Fibroblast of villous mesenchyme (primary cell): ENCODE data around the gene PTPRK. TPM values are rescaled to one million over a fixed set of nuclear protein-coding genes. Genes with fewer than 3 reads are reported as not detected.
A peak's percentile ranks its signal among the peaks of the same experiment; 100 is the strongest.

Experiments used
- DNase-seq: peaks from one replicate; pipeline ENCODE4 v3.0.0-alpha.2; 2010; ENCODE audit warnings: low read depth
- H3K4me3 ChIP-seq: 2 replicates; pipeline ENCODE4 v1.5.1; 2011; ENCODE audit warnings: low read depth, mild to moderate bottlenecking, low read length
- total RNA-seq: library from RNA; depleted of rRNA; stranded (reverse); fragments of >200 nt; gene quantifications from 2 replicates; pipeline ENCODE4 v1.2.3, GENCODE V29; 2012
- TF ChIP-seq, protein P1 (sequence below): IDR thresholded peaks from 2 replicates; pipeline ENCODE4 v1.5.1; 2012; ENCODE audit warnings: low read depth, mild to moderate bottlenecking, low read length; ENCODE audit not compliant: insufficient read depth

The PTPRK gene
- total RNA-seq, 1 donor, result 70.0 TPM

DNA sequence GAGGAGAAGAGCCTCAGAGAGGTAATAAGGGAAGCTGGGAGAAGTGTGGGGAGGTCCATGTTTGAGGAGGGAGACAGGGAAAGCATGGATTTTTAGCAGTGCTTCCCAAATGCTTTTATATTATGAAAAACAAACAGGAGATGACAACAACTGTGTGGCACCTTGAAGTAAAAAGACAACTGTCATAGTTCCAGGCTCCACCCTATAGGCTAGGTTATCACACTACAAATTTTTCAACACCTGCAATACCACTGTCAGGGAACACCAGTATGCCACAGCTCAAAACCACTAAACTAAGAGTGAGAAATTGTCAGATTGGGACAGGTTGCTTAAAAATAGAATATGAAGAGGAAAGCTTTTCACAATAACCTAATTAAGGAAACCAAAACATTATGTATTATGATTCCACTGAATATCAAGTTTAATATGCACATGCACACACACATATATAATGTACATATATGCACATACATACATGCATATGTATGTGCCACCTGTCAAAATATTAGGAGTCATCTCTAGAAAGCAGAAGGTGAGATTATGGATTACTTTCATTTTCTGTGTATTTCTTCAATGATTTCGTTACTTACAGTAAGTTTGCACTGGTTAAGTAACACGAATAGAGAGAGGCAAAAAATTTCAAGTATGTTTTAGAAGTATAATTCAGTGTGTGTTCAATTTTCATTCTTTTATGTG, 261.2 kb downstream of the PTPRK start:
- no peak for DNase-seq
- TF ChIP-seq, protein P1, sequence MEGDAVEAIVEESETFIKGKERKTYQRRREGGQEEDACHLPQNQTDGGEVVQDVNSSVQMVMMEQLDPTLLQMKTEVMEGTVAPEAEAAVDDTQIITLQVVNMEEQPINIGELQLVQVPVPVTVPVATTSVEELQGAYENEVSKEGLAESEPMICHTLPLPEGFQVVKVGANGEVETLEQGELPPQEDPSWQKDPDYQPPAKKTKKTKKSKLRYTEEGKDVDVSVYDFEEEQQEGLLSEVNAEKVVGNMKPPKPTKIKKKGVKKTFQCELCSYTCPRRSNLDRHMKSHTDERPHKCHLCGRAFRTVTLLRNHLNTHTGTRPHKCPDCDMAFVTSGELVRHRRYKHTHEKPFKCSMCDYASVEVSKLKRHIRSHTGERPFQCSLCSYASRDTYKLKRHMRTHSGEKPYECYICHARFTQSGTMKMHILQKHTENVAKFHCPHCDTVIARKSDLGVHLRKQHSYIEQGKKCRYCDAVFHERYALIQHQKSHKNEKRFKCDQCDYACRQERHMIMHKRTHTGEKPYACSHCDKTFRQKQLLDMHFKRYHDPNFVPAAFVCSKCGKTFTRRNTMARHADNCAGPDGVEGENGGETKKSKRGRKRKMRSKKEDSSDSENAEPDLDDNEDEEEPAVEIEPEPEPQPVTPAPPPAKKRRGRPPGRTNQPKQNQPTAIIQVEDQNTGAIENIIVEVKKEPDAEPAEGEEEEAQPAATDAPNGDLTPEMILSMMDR, result no peak
- peak overlapping the region; percentile 22 for H3K4me3 ChIP-seq

DNA sequence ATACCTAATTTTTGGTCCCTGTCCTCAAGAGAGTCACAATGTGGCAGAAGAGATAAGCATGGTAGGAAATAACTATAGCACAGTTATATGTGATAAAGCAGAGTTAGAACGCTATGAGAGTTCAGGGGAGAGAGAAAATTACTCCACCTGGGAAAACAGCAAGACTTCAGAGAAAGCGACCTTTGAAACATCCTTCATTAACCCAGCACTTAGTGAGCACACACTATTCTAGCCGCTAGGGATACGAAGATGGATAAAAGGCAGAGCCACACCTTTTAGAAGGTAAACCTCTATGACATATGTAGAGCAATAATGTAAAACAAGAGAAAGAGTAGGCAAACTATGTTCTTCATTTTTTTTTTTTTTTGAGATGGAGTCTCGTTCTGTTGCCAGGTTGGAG, 264.3 kb downstream of the PTPRK start:
- H3K4me3 ChIP-seq, result no peak overlapping the region
- TF ChIP-seq, protein P1, result no peak
- DNase-seq, result no peak

DNA sequence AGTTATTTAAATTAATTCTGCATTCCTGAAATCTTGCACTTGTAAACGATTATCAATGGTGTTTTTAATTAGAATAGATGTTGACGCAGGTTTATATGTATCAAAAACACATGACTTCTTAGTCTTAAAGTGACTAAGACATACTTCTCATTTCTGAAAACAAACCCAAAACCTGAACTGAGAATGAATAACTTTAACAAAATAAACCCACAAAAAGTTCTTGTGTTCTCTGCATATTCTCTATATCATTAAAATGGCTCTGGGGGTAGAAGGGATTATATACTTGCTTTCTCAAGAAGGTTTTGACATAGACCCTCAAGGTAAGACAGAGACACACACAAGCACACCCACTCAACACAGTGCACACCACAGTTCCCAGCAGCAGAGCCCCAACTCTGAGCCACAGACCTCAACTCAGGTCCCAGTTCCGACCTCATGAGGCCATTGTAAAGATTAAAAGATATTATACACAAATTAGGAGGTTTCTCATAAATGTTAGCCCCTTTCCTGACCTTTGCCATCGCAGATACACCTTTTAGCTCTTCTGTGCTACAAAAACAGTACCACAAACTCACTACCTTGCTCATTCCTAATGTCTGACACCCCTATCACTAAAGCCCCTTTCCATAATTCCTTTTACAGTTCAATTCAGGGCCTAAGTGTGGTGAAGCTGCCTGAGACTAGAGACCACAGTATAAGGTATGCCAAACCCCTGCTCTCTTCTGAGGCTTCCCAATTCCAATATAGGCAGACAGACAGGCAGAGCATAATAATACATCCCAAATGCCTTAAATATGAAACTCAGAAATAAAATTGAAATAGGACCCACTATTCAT, 267.8 kb downstream of the PTPRK start:
- TF ChIP-seq, protein P1, result no peak
- no peak overlapping the region for H3K4me3 ChIP-seq
- no peak for DNase-seq

DNA sequence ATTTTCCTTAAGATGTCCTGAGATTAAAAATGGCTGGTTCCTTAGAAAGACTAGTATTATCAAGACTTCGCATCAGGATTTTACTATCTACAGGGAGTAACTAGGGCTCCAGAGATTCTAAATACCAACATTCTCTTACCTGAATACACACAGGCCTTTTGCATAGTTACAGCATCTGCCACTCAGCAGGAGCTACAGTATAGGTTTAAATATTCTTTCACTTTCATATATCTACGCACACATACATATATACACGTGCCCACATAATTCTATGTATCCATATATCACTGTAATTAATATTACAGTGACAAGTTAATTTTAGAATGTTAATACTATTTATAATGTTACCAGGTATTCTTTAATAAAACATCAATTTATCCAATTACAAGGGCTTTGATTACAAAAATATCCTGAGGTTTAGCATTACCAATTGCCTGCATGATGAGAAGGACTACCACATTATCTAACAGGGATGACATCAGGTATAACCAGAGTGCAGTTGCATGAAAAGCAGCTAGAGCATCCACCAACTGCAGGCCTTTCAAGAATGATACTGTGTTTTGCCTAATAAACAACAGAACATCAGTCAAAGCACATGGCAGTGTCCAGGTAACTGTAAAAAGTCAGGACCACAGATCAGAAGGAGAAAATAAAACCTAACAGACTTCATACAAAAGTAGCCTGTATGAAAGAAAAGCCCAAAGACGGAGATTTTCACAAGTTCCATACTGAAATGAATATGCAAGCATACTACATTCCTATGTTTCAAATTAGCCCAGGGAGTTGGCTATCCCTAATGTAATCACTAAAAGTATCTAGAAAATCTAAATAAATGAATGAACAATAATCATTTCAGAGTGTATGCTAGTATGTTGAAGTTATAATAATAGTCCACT, 268.7 kb downstream of the PTPRK start:
- TF ChIP-seq, protein P1, result no peak
- no peak for DNase-seq

DNA sequence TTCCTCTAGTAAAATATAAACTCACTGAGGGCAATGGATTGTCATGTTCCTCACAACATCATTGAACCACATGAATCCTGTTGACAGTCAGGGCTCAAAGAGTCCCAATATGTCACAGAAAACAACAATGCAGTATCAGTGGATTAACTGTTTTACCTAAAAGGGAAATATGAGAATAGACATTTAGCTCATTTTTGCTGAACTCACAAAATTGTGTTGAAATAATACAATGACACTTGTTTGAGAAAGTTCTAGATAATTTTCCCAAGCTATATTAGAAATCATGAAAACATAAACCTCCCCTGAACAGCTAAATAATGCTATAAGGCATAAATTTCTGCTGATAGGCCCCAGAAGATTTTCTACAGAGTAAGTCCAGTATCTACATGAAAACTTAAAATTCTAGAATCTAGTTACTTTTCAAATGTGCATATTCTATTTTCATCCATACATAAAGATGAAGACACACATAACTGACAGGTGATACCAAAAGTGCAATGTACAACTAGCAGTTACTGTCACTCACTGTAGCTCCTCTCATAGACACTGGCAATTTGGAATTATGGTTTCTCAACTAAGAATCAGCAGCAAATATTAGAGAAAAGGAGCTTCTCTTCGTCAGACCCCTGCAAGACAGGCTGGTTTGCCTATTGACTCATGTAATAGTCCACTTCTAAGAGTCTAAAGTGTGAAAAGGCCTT, 269.9 kb downstream of the PTPRK start:
- H3K4me3 ChIP-seq, result no peak overlapping the region
- DNase-seq, result no peak
- TF ChIP-seq, protein P1, result no peak

More for the DNA sequence above, 268.7 kb downstream of the PTPRK start:
- H3K4me3 ChIP-seq, result no peak overlapping the region

DNA sequence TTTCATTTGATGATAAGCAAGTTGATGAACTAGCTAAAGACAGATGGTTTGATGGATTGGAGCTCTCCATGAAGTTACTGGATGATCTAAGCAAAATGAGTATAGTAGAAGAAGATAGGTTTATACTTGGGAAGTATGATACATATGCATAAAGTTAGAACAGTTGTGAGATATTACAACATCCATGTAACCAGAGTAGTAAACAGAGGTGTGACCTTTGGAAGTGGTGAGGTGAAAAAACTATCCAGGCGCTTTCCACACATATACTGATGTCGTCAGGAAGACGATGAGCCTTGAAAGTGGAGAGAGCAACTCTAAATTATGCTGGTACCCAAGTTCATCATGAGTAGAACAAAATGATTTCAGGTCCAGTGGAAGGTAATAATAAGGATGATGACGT, 271.0 kb downstream of the PTPRK start:
- H3K4me3 ChIP-seq, result no peak overlapping the region
- TF ChIP-seq, protein P1, result no peak
- DNase-seq, result no peak
